Stimulated activated CD4-positive, alpha-beta T cell treated with anti-CD3 and anti-CD28 coated beads, Interleukin-1b, Interleukin-23, amount 100 ng/mL, for 4 hours (primary cell): ENCODE measurements around the gene AOC1.

Source experiments
- DNase-seq, 2 donors: peaks; one replicate each; pipeline ENCODE4 v3.0.0-alpha.2; 2020; ENCODE audit warnings: low read depth in 2 of 2

AOC1 gene

GRCh38 chr7:150835702-150836280, 16.5 kb upstream of the AOC1 start:
- DNase-seq: no peak

- DNase-seq: no peak
Measured at GRCh38 chr7:150838965-150839650, 13.2 kb upstream of the AOC1 start.

GRCh38 chr7:150842018-150842417, 10.3 kb upstream of the AOC1 start:
- DNase-seq: no peak

- no peak for DNase-seq
Measured at GRCh38 chr7:150842716-150843115, 9.6 kb upstream of the AOC1 start.

GRCh38 chr7:150845421-150845861, 6.9 kb upstream of the AOC1 start:
- no peak for DNase-seq

- no peak for DNase-seq
Measured at GRCh38 chr7:150846291-150847115, 5.8 kb upstream of the AOC1 start.

GRCh38 chr7:150847536-150847935, 4.8 kb upstream of the AOC1 start:
- DNase-seq: no peak

- DNase-seq: no peak
Measured at GRCh38 chr7:150848111-150848510, 4.2 kb upstream of the AOC1 start.

GRCh38 chr7:150848561-150849115, 3.7 kb upstream of the AOC1 start:
- DNase-seq: no peak

GRCh38 chr7:150849204-150849775, 3.0 kb upstream of the AOC1 start:
- DNase-seq: no peak

- no peak for DNase-seq
Measured at GRCh38 chr7:150850273-150850672, 2.0 kb upstream of the AOC1 start.

GRCh38 chr7:150851492-150852370, 586 bp upstream of the AOC1 start:
- DNase-seq: no peak

- DNase-seq: no peak
Measured at GRCh38 chr7:150854066-150855000, 2.0 kb downstream of the AOC1 start.

GRCh38 chr7:150855046-150855445, 2.7 kb downstream of the AOC1 start:
- DNase-seq: no peak

GRCh38 chr7:150855476-150856302, 3.4 kb downstream of the AOC1 start:
- no peak for DNase-seq

- DNase-seq: no peak
Measured at GRCh38 chr7:150856303-150857275, 4.3 kb downstream of the AOC1 start.

- no peak for DNase-seq
Measured at GRCh38 chr7:150857276-150858055, 5.1 kb downstream of the AOC1 start.
